Mesenchymal stem cell (in vitro differentiated cells and primary cell): ENCODE measurements around the gene ROCK2.
A peak's percentile ranks its signal among the peaks of the same experiment; 100 is the strongest.

ENCODE experiments used
- DNase-seq: peaks from one replicate; pipeline ENCODE4 v3.0.0-alpha.2; 2013
- H2AFZ ChIP-seq: one replicate; pipeline ENCODE4 v1.6.1; 2013; ENCODE audit warnings: low read depth, mild to moderate bottlenecking, control low read depth, inconsistent platforms, low read length, moderate library complexity
- H2AK5ac ChIP-seq: 2 replicates; pipeline ENCODE4 v1.6.1; 2013; ENCODE audit warnings: low read length, moderate library complexity, mild to moderate bottlenecking, inconsistent platforms; ENCODE audit not compliant: severe bottlenecking
- H2BK120ac ChIP-seq: one replicate; pipeline ENCODE4 v1.6.1; 2013; ENCODE audit warnings: low read depth, mild to moderate bottlenecking, inconsistent platforms, low read length, moderate library complexity
- H2BK12ac ChIP-seq, 2 experiments: one replicate each; pipeline ENCODE4 v1.6.1; 2013; ENCODE audit warnings: inconsistent platforms in 2 of 2, low read length in 2 of 2, mild to moderate bottlenecking in 2 of 2, moderate library complexity in 2 of 2, control low read depth in 1 of 2
- H2BK15ac ChIP-seq: one replicate; pipeline ENCODE4 v1.6.1; 2013; ENCODE audit warnings: mild to moderate bottlenecking, low read depth, inconsistent platforms; ENCODE audit not compliant: poor library complexity, severe bottlenecking
- H2BK5ac ChIP-seq: 2 replicates; pipeline ENCODE4 v1.6.1; 2013; ENCODE audit warnings: low read depth, mild to moderate bottlenecking, low read length, control low read depth, inconsistent platforms; ENCODE audit not compliant: poor library complexity, severe bottlenecking
- H3K14ac ChIP-seq, 2 experiments: one replicate each; pipeline ENCODE4 v1.6.1; 2013; ENCODE audit warnings: inconsistent platforms in 2 of 2, low read length in 2 of 2, control low read depth in 1 of 2, mild to moderate bottlenecking in 1 of 2, moderate library complexity in 1 of 2
- H3K18ac ChIP-seq, 2 experiments: one replicate each; pipeline ENCODE4 v1.6.1; 2013; ENCODE audit warnings: inconsistent platforms in 2 of 2, low read length in 2 of 2, control low read depth in 1 of 2, low read depth in 1 of 2, mild to moderate bottlenecking in 1 of 2
- H3K23ac ChIP-seq, 2 experiments: one replicate each; pipeline ENCODE4 v1.6.1; 2013; ENCODE audit warnings: inconsistent platforms in 2 of 2, low read length in 2 of 2, mild to moderate bottlenecking in 2 of 2, moderate library complexity in 2 of 2, control low read depth in 1 of 2
- H3K27ac ChIP-seq: 2 replicates; pipeline ENCODE4 v1.5.1; 2013; ENCODE audit warnings: mild to moderate bottlenecking, moderate library complexity, low read length, control low read depth, inconsistent platforms; ENCODE audit not compliant: poor library complexity, severe bottlenecking
- H3K27me3 ChIP-seq, 2 experiments: 2 replicates each; pipeline versions ENCODE4 v1.6.1 to v1.7.0; 2013; ENCODE audit warnings: low read length in 2 of 2, mild to moderate bottlenecking in 2 of 2, moderate library complexity in 2 of 2, control low read depth in 1 of 2, inconsistent platforms in 1 of 2; ENCODE audit not compliant: control insufficient read depth in 1 of 2, insufficient read depth in 1 of 2
- H3K36me3 ChIP-seq, 2 experiments: 2 replicates each; pipeline versions ENCODE4 v1.6.1 to v1.7.0; 2013; ENCODE audit warnings: low read length in 2 of 2, control low read depth in 1 of 2, inconsistent platforms in 1 of 2, low read depth in 1 of 2, mild to moderate bottlenecking in 1 of 2; ENCODE audit not compliant: insufficient read depth in 2 of 2, control insufficient read depth in 1 of 2
- H3K4ac ChIP-seq, 2 experiments: one replicate each; pipeline ENCODE4 v1.6.1; 2013; ENCODE audit warnings: inconsistent platforms in 2 of 2, low read length in 2 of 2, mild to moderate bottlenecking in 2 of 2, moderate library complexity in 2 of 2, control low read depth in 1 of 2, low read depth in 1 of 2
- H3K4me1 ChIP-seq: 2 replicates; pipeline ENCODE4 v1.6.1; 2013; ENCODE audit warnings: low read depth, low read length, control low read depth; ENCODE audit not compliant: control insufficient read depth, insufficient read depth
- H3K4me2 ChIP-seq: 2 replicates; pipeline ENCODE4 v1.6.1; 2013; ENCODE audit warnings: low read length, mild to moderate bottlenecking, inconsistent platforms; ENCODE audit not compliant: poor library complexity, severe bottlenecking
- H3K4me3 ChIP-seq, 2 experiments: 2 replicates each; pipeline versions ENCODE4 v1.5.1 to v1.7.0; 2013; ENCODE audit warnings: low read length in 2 of 2, mild to moderate bottlenecking in 2 of 2, control low read depth in 1 of 2, low read depth in 1 of 2; ENCODE audit not compliant: insufficient read depth in 1 of 2
- H3K79me1 ChIP-seq: replicated peaks from 2 replicates; pipeline ENCODE4 v1.6.1; 2013; ENCODE audit warnings: mild to moderate bottlenecking, control low read depth, low read length, inconsistent platforms; ENCODE audit not compliant: poor library complexity, severe bottlenecking
- H3K9ac ChIP-seq: 2 replicates; pipeline ENCODE4 v1.7.0; 2013; ENCODE audit warnings: mild to moderate bottlenecking, low read length, moderate library complexity
- H3K9me3 ChIP-seq: 2 replicates; pipeline ENCODE4 v1.7.0; 2013; ENCODE audit warnings: mild to moderate bottlenecking, low read length; ENCODE audit not compliant: control insufficient read depth
- H4K8ac ChIP-seq: one replicate; pipeline ENCODE4 v1.6.1; 2013; ENCODE audit warnings: inconsistent platforms, mild to moderate bottlenecking, low read length, moderate library complexity
- H4K91ac ChIP-seq: one replicate; pipeline ENCODE4 v1.6.1; 2013; ENCODE audit warnings: mild to moderate bottlenecking, low read length, inconsistent platforms
- WGBS: methylation state at CpG from one replicate; pipeline ENCODE4 v1.1.7; 2013; ENCODE audit warnings: mixed read lengths; 5-methylcytosine and 5-hydroxymethylcytosine counted together

Gene ROCK2

DNA sequence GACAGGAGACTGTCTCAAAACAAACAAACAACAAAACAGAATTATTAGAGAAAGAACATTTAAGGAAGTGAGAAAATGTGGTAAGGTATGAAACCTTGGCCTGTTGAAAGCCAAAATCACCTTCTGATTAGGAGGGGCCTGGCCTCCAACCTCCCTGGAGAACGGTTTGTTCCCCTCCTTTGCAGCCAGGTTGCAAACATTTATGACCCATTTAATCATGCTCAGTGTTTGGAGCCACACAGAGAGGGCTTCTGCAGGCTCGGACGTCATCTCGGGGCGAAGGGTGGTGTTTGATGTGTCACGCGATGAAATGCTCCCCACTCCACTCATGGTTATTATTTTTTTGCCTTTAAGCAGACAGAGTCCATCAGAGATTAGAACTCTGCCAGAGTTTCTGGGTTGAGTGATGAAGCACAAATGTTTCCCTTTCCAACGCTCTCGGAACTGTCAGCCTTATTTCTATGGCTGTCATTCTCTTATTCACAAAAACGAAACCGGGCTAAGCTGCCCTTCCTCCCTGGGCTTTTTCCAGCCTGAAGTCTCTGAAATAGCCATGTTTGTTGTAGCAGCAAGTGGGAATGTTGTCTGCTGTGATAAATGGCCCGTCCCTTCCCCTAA lies 33.6 kb upstream of the ROCK2 start:
- no peak overlapping the region for H3K4ac ChIP-seq
- no peak overlapping the region for H4K91ac ChIP-seq
- H3K14ac ChIP-seq = peak overlapping the region in 1 of 2 experiments; percentile 64
- no peak overlapping the region for H4K8ac ChIP-seq
- H3K4me3 ChIP-seq = peak overlapping the region in 1 of 2 experiments; percentile 62
- H2BK12ac ChIP-seq = peak overlapping the region; percentile 20 to 37
- H3K23ac ChIP-seq = no peak overlapping the region
- H2BK5ac ChIP-seq = no peak overlapping the region
- 62% methylated on average over 5 of the region's 12 CpGs for WGBS
- H2BK120ac ChIP-seq = no peak overlapping the region
- H3K36me3 ChIP-seq = no peaks in the 10 kb centered on the region
- peak overlapping the region; percentile 82 for H3K9ac ChIP-seq
- peak overlapping the region; percentile 39 for H2AFZ ChIP-seq
- no peak overlapping the region for H3K4me2 ChIP-seq
- H3K27me3 ChIP-seq = no peaks in the 10 kb centered on the region
- H2BK15ac ChIP-seq = no peak overlapping the region
- H3K27ac ChIP-seq = no peak overlapping the region
- peaks cover 22% of the 10 kb centered on the region for H3K4me1 ChIP-seq
- H3K79me1 ChIP-seq = no peaks in the 10 kb centered on the region
- peak overlapping the region; percentile 39 for H2AK5ac ChIP-seq
- peak; percentile 57 for DNase-seq
- H3K18ac ChIP-seq = peak overlapping the region; percentile 40 to 74
- H3K9me3 ChIP-seq = no peaks in the 10 kb centered on the region

DNA sequence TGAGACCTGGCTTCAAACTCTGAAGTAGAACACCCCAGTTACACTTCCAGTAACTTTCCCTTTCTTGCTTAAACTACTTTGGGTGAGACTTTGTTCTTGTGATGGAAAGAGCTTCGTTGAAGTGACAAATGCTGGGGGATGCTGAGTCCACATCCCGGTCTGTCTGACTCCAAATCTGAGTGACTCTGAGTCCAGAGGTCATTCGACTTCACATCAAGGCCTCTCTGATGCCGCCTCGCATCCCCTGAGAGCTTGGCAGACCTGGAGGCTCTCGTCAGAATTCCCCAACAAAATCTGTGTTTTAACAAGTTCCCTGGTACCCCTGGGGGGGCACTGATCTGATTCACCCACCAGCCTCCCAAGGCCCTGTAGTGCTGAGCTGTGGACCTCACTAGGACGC lies 31.6 kb upstream of the ROCK2 start:
- H2BK5ac ChIP-seq = no peak overlapping the region
- no peak overlapping the region for H2AFZ ChIP-seq
- H3K36me3 ChIP-seq = no peaks in the 10 kb centered on the region
- H4K8ac ChIP-seq = no peak overlapping the region
- H4K91ac ChIP-seq = no peak overlapping the region
- 93% methylated on average over 7 of the region's 7 CpGs for WGBS
- no peak overlapping the region for H3K27ac ChIP-seq
- peak overlapping the region; percentile 75 for H2BK15ac ChIP-seq
- no peaks in the 10 kb centered on the region for H3K27me3 ChIP-seq
- H3K4me2 ChIP-seq = no peak overlapping the region
- H3K79me1 ChIP-seq = no peaks in the 10 kb centered on the region
- peak overlapping the region; percentile 75 for H2AK5ac ChIP-seq
- H3K23ac ChIP-seq = no peak overlapping the region
- H3K4me3 ChIP-seq = no peak overlapping the region
- no peak for DNase-seq
- H3K9me3 ChIP-seq = no peaks in the 10 kb centered on the region
- H3K14ac ChIP-seq = no peak overlapping the region
- H3K4me1 ChIP-seq = peaks cover 22% of the 10 kb centered on the region
- H2BK120ac ChIP-seq = peak overlapping the region; percentile 25
- H2BK12ac ChIP-seq = peak overlapping the region; percentile 76 to 85
- peak overlapping the region in 1 of 2 experiments; percentile 28 for H3K18ac ChIP-seq
- no peak overlapping the region for H3K9ac ChIP-seq
- peak overlapping the region in 1 of 2 experiments; percentile 75 for H3K4ac ChIP-seq

DNA sequence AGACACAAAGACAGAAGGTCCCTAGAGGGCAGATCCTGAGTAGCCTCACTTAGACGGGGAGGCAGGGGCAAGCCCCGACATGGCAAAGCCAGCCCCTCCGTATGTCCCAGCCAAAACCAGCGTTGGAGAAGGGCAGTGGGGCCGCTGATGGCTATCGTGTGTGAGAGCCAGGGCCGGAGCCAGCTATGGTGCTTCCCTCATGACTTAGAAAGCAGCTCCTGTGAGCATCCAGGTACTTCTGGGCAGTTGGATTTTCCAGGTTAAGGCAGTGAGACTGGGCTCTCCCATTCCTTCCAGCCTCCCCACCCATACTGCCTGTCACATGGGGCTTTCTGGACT lies 31.2 kb upstream of the ROCK2 start:
- H3K4ac ChIP-seq = peak overlapping the region; percentile 75 to 88
- H3K79me1 ChIP-seq = no peaks in the 10 kb centered on the region
- H3K27me3 ChIP-seq = no peaks in the 10 kb centered on the region
- H3K36me3 ChIP-seq = no peaks in the 10 kb centered on the region
- H2BK12ac ChIP-seq = peak overlapping the region; percentile 76 to 97
- H2BK120ac ChIP-seq = peak overlapping the region; percentile 36
- no peaks in the 10 kb centered on the region for H3K9me3 ChIP-seq
- no peak overlapping the region for H2BK5ac ChIP-seq
- H3K18ac ChIP-seq = peak overlapping the region; percentile 78 to 95
- peak overlapping the region; percentile 20 for H4K8ac ChIP-seq
- no peak overlapping the region for H3K9ac ChIP-seq
- WGBS = 86% methylated on average over 7 of the region's 7 CpGs
- no peak overlapping the region for H3K4me2 ChIP-seq
- no peak overlapping the region for H3K14ac ChIP-seq
- no peak overlapping the region for H3K23ac ChIP-seq
- peaks cover 22% of the 10 kb centered on the region for H3K4me1 ChIP-seq
- no peak overlapping the region for H3K4me3 ChIP-seq
- no peak for DNase-seq
- peak overlapping the region; percentile 88 for H2BK15ac ChIP-seq
- no peak overlapping the region for H3K27ac ChIP-seq
- no peak overlapping the region for H2AFZ ChIP-seq
- peak overlapping the region; percentile 37 for H2AK5ac ChIP-seq
- H4K91ac ChIP-seq = peak overlapping the region; percentile 87

DNA sequence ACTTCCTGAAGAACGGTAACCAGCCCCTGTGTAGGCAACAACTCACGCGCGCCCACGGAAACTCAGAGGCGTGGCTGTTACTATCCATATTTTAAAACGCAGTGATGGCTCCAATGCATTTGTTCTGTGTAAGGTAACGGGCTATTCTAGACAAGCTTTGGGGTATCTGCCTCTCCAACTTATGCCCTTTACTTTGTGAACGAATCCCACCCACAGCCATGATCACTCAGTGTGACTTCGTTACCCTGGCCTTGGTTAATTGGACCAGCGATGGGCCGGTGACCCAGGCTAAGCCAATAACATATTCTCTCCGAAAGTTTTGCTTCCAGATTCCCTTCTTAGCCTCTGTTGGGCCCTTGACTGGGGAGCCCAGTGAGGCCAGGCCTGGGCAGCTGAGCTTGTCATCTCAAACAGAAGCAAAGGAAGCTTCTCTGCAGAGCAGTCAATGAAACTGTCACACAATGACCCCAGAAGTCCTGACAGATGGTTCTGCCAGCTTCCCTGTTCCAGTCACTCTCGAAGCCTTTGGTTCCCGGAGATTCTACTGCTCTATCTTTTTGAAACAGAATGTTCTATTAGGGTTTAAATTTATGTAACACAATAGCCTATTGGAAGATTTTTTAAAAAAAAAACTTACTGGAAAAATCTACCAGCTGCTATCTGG lies 30.7 kb upstream of the ROCK2 start:
- Histone ChIP-seq H3K4me3 (peak overlapping the region in 1 of 2 experiments; percentile 67), H2BK15ac (peak overlapping the region; percentile 88), H2BK5ac (peak overlapping the region; percentile 66), H3K36me3 (no peaks in the 10 kb centered on the region), H2AFZ (peak overlapping the region; percentile 18), H3K9me3 (no peaks in the 10 kb centered on the region), H3K4me1 (peaks cover 22% of the 10 kb centered on the region), H3K27ac (peak overlapping the region; percentile 95), H3K18ac (peak overlapping the region; percentile 86 to 91), H4K8ac (peak overlapping the region; percentile 62), H3K23ac (no peak overlapping the region), H2AK5ac (peak overlapping the region; percentile 90), H3K27me3 (no peaks in the 10 kb centered on the region), H2BK12ac (peak overlapping the region; percentile 93 to 94), H2BK120ac (peak overlapping the region; percentile 78), H3K79me1 (no peaks in the 10 kb centered on the region), H4K91ac (peak overlapping the region; percentile 90), H3K9ac (peak overlapping the region; percentile 89), H3K4me2 (peak overlapping the region; percentile 13), H3K4ac (peak overlapping the region; percentile 83 to 85), H3K14ac (peak overlapping the region in 1 of 2 experiments; percentile 33)
- peak; percentile 23 for DNase-seq
- 47% methylated on average over 13 of the region's 15 CpGs for WGBS
